Stimulated activated naive CD4-positive, alpha-beta T cell treated with Interleukin-2 at 50 U/mL for 16 hours (primary cell): ENCODE measurements around the gene KMT2D.
A peak's percentile ranks its signal among the peaks of the same experiment; 100 is the strongest.

Source experiments
- DNase-seq: peaks from one replicate; lab custom pipeline; 2025; lab: John Stamatoyannopoulos, UW

KMT2D gene

DNA sequence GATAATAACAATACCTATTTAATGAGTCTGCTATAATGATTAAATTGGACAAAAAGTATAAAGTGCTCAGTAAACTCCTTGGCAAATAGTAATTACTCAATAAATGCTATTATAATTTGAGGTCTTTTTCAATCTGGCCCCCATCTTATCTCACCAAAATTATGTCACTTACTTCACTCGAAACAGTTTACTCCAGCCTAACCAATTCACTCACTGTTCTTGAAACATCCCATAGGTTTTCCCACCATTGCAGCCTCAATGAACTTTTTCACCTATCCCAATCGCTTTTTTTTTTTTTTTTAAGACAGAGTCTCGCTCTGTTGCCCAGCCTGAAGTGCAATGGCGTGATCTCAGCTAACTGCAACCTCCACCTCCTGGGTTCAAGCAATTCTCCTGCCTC is 24.6 kb downstream of the KMT2D start:
- no peak for DNase-seq

DNA sequence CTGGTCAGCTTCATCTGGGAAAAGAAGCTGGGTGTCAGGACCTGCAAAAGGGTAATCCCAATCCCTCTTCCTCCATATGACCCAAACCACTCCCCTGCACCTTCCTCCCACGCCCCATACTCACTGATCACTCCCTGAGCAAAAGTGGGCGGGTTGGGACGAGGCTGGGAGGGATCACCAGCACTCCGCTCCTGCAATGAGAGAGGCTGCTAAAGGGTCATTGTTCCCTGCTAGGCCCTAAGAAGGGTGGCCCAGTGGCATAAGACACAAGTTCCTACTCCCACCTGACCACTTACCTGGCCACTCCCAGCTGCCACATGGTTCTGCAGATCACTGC is 26.3 kb downstream of the KMT2D start:
- DNase-seq, result no peak

DNA sequence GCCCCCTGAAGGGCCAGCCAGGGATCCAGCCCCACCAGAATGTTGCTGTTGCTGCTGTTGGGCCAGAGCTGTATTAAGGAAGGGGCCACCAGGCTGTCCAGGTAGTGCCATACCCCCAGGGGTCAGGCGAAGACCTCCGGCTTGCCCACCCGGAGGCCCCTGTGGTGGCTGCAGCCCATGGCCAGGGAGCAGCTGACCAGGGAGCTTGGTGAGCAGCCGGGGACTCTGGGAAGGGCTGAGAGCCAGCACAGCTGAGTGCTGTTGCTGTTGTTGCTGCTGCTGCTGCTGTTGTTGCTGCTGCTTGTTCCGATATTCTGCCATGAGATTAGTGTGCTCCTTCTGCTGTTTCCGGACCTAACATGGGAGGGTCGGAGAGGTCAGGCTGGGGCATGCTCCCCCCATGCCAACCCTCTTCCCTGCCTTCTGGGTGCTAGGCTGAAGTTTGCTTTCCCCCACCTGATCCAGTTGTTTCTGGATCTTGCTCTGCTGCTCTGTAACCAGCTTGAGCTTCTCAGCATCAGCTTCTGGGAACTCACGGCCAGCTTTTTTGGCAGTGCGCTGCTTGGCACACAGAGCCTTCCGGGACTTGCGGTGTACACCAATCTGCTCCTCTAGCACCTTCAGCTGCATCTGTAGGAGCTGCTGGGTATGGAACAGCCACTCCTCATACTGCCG is 26.8 kb downstream of the KMT2D start:
- DNase-seq, result no peak

DNA sequence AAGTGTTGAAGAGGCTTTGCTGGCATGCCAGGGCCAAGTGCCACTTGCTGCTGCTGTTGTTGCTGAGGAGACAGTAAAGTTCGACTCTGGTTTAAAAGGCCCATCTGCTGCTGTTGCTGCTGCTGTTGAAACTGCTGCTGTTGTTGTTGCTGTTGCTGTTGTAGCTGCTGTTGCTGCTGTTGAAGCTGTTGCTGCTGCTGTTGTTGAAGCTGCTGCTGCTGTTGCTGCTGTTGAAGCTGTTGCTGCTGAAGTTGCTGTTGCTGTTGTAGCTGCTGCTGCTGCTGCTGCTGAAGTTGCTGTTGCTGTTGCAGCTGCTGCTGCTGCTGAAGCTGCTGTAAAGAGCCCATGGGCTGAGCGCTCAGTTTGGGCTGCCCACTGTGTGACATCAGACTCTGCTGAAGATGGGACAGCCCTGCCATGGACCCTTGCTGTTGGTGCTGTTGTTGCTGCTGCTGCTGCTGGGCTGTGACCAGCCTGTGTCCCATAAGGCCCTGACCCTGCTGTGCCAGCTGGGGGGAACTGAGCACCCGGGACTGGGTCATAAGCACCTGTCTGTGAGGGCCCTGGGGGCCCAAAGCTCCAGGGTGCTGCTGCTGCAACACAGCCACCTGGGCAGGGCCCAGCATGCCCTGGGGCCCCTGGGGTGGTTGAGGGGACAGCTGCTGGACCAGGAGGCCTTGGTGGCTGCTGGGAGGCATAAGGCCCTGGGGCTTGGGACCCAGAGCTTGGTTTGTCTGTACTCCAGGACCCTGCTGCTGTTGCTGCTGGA is 27.7 kb downstream of the KMT2D start:
- no peak for DNase-seq

DNA sequence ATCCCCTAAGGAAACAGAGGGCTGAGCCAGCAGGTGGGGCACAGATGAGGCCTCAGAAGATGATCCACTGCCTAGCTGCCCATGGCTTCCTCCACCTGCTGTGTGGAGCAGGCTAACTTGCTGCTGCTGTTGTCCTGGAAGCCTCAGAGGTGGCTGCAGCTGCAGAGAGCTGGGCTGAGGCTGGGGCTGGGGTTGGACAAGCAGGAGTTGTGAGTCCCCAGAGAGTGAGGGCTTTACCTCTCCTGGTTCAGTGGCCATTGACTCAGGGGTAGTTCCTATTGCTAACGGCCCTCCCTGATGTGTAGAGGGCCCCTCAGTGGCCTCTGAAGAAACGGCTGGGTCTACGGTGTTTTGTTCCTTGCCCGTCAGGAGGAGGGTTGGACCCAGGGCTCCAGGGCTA is 28.3 kb downstream of the KMT2D start:
- DNase-seq, result no peak

DNA sequence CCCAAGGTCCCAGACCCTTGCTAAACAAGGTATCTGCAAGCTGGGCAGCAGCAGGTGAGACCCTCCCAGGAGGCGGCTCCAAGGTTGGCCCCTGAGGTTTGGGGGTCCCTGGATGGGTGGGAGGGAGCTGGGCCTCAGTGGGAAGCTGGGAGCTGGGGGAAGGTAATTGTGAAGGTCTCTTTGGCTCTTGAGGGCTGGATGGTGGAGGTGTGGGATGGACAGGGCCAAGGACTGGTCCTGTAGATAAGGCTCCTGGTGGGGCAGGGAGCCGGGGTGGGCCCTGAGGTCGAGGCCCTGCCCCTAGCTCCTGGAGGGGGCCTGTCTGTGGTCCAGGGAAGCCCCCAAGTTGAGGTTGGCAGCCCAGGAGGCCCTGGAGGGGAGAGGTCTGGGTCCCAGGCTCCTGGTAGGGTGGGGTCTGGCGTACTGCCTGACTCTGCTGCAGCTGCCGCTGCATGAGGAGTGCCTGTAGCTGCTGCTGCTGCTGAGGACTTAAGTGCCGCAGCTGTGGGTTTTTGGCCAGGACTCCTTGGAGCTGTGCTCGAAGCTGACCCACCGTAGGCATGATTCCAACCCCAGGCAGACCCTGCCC is 28.9 kb downstream of the KMT2D start:
- DNase-seq, result no peak

DNA sequence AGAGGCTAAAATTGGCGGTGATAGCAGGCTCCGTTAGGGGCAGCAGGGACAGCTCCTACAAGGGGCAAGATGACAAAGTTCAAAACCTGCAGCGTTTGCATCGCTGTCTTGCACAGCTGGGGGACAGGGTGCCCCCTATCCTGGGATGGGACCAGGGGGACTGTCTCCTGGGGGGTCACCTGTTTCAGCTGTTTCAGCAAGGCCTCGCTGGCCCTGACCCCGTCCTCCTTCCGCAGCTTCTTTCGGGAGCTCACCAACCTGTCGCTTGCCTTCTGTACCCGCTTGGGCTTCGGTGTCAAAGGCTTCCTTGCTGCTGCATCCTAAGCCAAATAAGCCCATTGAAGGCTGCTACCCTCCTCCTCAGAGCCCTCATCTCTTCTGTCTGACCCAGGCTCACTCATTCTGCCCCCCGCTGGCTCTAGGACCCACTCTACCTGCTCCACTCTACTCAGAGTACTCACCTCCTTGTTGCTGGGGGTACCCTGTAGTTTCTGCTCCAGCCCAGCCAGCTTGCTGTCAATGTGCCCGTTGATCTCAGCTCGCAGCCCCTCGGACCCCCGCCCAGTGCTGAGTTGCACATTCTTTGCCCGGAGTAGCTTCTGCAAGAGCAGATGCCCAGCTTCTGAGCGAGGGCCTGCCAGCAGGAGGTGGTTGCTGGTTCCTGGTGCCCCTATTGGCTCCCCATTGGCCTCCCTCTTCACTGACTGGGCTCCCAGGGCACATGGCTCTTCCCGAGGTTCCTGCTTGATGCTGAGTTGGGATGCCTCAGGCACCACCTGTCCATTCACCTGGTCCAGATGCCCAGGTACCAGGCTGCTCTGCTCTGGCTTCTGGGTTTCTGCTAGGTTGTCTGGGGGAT is 29.7 kb downstream of the KMT2D start:
- no peak for DNase-seq

DNA sequence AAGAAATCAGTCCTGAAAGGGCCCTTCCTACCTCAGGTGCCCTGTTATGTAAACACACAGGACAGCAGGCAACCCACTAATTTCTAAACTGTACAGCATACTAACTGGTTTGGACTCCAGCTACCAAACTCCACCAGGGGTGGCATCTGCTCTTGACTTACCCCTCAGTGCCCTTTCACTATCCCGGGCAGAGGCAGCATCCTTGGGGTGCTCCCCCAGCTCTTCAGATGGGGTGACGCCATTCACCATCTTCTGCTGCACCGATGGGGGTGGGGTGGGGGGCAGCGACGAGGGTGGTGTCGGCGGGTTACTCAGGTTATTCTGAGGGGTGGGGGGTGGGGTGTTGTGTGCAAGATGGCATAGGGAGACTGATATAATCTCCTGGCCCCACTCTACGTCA is 30.5 kb downstream of the KMT2D start:
- no peak for DNase-seq

DNA sequence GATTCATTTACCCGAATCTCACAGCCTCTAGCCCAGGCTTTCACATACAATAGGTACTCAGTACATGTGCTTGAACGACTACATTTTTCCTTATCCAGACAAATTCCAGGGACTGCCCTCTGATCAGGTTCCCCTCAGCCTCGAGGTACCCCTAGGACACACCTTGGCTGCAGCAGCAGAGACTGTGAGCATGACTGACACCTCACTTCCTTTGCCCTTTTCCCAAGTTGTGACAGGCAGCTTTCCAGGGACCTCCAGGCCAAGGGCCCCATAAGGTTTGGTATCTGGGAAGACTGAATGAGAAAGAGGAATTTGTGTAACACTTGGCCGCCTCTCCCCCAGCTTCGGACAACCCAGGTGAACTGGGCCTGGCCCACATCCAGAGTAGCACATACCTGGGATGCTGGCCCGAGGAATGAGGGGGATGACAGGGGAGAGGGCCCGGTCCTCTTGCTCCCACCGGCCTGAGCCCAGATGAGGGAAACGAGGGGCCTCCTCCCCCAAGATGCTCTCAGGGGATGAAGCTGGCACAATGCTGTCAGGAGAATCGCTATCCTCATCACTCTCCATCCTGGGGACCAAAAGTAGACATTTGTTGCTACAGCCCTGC is 31.8 kb downstream of the KMT2D start:
- DNase-seq, result no peak

DNA sequence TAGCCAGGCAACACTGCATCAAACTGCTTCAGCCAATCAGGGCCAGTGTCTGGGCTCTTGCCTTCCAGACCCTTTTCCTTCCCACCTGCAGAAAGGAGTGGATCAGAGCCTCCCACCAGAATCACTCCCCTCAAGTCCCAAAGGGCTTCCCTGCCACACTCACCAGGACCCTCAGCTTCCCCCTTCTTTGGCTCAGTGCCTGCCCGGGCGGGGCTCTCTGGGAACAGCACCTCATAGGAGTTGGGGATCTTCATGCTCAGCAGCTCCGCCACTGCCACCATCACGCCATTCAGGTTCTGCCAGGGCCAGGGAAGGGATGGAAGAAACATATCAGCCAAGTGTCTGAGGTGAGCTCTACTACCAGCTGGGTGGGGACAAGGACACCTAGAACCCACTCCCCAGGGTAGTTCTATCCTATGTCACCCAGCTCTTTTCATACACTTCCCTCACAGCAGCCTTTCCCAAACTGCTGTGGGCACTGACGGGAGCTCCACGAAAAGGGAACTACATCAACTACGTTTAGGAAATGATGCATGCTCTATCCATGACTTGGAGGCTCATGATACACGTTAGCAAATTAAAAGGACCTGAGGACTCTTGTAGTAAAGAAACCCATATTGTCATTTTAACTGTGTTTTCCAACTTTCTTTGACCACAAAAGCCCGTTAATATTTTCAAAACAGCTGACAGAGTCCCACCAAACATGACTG is 32.6 kb downstream of the KMT2D start:
- no peak for DNase-seq

DNA sequence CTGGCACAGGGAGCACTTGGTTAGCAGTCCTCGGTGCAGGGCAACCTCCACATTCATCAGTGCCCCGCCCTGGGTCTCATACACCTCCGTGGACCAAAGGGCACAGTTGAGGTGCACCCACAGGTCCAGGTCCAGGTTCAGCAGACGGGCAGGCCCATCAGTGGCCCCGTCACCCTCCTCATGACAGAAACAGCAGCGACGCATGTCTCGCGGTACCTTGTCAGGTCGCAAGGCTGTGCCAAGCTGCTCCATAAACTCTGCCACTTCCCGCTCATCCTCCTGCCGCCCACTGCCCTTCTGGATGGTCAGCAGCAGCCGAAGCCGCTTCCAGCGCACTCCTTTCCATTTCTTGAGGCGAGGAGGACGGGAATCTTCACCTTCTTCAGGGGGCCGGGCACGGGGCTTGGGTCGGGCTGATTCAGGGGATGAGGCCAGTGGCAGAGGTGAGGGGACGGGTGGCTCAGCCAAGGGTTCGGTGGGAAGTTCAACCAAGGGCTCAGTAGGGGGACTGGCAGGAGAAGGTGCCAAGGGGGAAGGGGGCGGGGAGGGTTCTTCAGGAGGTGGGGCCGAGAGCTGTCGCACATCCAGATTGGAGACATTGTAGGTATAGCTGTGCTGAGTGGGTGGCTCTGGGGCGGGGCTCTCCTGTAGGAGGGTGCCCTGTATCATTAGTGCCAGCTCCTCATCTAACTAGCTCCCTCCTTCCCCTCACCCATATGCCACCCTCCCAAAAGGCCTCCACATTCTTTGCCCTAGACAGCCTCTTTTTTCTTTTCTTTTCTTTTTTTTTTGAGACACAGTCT is 33.7 kb downstream of the KMT2D start:
- no peak for DNase-seq

DNA sequence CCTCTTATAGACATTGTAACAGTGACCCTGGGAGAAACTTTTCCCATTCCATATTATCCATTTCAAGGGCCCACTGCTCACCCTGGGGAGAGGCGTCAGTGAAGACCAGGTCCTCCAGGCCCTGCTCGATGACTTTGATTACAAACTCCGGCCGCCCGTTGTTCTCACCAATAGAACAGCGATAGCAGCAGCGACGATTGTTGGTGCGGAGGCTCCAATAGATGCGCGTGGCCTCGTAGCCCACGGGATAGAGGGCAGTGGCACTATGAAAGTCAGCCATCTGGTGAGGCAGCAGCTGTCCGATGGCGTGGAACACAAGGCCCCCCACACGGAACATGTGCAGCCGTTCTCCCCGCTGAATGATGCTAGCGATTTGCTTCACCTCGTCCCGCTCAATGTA is 34.5 kb downstream of the KMT2D start:
- no peak for DNase-seq

DNA sequence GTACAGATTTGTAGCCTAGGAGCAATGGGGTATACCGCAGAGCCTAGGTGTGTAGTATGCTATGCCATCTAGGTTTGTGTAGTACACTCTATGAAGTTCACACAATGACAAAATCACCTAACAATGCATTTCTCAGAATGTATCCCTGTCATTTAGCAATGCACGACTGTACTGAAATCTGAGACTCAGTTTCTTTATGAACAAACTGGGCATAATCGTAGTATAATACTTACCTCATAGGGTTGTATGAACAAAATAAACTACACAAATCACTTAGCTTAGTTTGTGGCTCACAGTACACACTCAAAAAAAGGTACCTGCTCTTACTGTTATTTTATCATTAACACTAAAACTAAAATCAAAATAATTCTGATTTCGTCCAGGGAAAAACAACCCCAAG is 35.1 kb downstream of the KMT2D start:
- no peak for DNase-seq

DNA sequence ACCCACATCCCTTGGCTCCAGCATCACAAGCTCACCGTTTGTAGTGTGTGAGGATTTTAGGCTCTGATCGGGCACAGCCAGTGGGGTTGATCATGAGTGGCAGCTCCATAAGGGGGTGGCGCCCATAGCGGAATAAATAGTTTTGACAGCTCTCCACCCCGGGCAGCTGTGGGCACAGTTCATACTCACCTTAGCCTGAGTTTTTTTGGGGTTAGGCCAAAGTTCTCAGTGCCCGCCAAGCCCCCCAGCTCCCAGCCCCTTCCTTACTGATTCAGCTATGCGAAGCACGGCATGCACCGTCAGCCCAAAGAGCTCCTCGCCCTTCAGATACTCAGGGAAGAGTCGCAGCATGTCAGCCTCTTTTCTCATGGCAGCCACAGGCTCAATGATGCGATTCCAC is 36.1 kb downstream of the KMT2D start:
- DNase-seq, result no peak

DNA sequence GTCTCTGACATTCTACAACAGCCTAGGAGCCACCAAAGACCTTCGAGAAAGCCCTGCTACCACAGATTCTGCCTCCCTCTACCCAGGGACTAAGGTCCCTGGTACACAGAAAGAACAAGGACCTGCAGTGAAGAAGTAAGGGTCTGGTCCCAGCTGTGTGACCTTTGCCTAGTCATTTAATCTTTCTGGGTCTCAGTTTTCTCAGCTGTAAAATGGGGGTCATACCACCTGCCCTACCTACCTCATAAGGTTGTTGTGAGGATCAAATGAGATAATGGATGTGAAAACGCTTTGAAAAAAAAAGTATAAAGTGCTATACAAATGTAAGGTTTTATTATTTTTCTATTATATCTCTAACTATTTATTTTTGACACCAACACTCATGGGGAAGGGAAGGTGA is 36.8 kb downstream of the KMT2D start:
- no peak for DNase-seq

DNA sequence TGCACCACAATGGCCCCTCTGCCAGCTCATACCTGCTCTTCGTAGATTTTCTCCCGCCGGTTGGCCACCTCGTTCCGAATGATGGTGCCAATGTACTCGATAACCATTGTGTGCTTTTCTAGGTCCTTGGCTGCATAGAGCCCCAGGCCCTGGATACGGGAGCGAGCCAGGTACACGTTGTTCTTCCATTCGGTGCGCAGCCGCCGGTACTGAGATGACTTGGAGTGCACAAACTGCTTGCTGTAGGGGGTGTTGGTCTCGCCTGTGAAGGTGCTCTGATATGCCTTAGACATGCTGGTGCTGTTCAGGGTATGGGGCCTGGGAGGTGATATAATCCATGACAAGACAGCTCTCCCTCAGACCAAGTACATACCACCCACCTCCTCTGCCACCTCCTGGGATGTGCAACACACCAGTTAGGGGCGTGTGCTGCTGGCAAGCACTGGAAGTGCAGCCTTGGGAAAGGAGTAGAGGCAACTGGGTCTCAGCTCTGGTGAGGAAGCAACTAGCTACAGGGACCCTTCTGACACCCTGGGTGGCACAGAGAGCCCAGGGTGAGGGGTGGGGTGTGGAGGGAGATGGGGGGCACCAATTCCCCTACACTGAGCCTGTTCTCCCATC is 37.9 kb downstream of the KMT2D start:
- no peak for DNase-seq

DNA sequence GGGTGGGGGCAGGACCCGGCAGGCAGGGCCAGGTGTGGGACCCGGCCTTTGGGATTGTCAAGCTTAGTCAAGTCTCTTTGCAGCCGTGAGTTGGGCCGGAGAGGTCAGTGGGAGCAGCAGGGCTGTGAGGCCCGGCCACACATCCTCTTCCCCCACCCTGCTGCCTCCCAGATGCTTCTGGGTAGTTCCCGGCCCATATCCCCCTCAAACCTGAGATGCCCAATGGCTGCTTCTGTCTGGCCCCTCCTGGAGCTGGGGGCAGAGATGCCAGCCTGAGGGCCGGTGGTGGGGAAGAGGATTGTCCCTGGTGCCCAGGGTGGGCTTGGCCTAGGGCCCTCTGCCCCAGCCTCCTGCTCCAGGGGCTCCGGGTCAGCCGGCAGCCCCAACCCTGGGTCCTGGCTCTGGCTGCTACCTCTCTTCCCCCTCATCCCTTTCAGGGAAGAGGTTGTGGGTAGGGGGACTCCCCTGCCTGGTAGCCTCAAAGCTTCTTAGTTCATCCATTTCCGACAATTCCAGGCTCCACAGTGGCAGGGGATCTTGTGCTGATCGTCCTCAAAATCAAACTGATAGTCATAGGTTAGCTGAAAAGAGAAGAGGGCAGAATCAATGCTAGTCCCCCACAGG is 39.2 kb downstream of the KMT2D start:
- no peak for DNase-seq

DNA sequence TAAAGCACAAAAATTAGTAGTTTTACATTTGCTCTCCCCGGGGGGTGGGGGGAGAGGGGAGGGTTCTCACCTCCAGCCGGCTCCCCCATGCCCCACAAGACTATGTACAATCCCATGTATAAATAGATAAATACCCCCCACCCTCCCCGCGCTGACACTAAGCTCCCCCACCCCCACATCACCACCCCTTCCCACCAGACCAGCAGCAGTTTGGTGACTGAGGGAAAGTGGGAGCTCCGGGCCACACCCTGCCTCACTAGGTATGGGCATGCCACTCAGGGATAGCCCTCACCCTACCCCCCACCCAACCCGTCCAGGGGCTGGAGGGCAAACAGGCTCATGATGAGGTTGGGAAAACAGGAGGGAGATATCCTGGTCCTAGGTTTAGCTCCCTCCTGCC is 40.2 kb downstream of the KMT2D start:
- DNase-seq, result no peak

DNA sequence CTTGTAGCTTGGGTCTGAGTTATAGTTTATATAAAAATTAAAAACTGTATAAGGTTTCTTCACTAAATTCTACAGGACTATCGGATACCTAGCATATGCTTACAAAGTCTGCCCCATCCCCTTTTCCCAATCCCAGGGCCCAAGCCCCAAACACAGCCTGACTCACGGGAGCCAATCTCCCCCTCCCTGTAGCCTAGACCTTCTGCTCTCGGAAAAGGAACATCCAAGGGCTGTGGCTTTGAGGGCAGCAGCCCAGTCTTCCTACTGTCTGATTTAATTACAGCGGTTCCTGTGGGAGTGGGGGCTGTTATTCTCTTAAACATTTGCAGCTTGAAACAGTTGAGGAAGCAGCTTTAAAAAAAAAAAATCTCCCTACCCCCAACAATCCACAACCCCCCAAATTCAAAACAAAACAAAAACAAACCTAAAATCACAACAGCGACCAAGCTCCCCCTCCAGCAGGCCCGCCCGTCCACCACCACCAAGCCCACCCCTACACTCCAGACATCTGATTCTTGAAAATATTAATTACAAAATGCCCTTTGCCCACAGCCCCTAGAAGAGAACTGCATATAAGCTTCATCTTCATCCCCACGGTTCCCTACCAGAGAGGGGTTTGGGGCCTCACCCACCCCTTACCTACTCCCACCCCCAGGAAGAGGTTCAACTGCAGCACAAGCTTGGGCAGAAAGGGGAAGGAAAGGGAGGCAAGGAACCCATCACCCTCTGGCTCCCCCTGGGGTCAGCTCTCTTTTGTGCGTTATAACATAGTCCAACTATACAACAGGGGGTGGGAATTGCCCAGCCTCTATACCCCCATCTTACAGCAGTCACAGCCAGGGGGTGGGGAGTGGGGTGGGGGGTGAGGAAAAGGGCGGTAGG is 40.9 kb downstream of the KMT2D start:
- peak; percentile 9 for DNase-seq
